BLaER1 treated with 17β-estradiol and CSF1 and Interleukin-3, amounts not matched to agents 10 nM and 100 nM (cell line): Measurements from ENCODE around the gene DLGAP1.

Source experiments
- H3K27ac ChIP-seq, 11 experiments: shearing (Covaris generic); formaldehyde crosslinking; 2 replicates each; pipeline ENCODE4 v1.8.1; 2022
- H3K27me3 ChIP-seq, 11 experiments: shearing (Covaris generic); formaldehyde crosslinking; 2 replicates each; pipeline ENCODE4 v1.8.1; 2022
- H3K36me3 ChIP-seq, 11 experiments: shearing (Covaris generic); formaldehyde crosslinking; 2 replicates each; pipeline ENCODE4 v1.8.1; 2022
- H3K4me1 ChIP-seq, 10 experiments: shearing (Covaris generic); formaldehyde crosslinking; 2 replicates each; pipeline ENCODE4 v1.8.1; 2022
- H3K4me2 ChIP-seq, 11 experiments: shearing (Covaris generic); formaldehyde crosslinking; 2 replicates each; pipeline ENCODE4 v1.8.1; 2022
- H3K4me3 ChIP-seq, 10 experiments: shearing (Covaris generic); formaldehyde crosslinking; 2 replicates each; pipeline ENCODE4 v1.8.1; 2022
- H3K9ac ChIP-seq, 11 experiments: shearing (Covaris generic); formaldehyde crosslinking; 2 replicates each; pipeline ENCODE4 v1.8.1; 2022
- H3K9me3 ChIP-seq, 11 experiments: shearing (Covaris generic); formaldehyde crosslinking; replicated peaks in 1 of 11; 2 replicates each; pipeline ENCODE4 v1.8.1; 2022
- H4K20me1 ChIP-seq, 11 experiments: shearing (Covaris generic); formaldehyde crosslinking; 2 replicates each; pipeline ENCODE4 v1.8.1; 2022
- Cebpa-rat ChIP-seq, 11 experiments: shearing (Covaris generic); IDR thresholded peaks; 2 replicates each; pipeline ENCODE4 v1.8.1; 2022

Gene DLGAP1

GRCh38 chr18:4254840-4255239 lies 200.3 kb downstream of the DLGAP1 start:
- Histone ChIP-seq H3K27me3 (no peaks in the 10 kb centered on the region), H3K9me3 (no peaks in the 10 kb centered on the region)

GRCh38 chr18:4252829-4253228 lies 202.3 kb downstream of the DLGAP1 start:
- Histone ChIP-seq H3K4me2 (no peak overlapping the region), H4K20me1 (no peaks in the 10 kb centered on the region), H3K27me3 (no peaks in the 10 kb centered on the region), H3K4me3 (no peak overlapping the region), H3K36me3 (no peaks in the 10 kb centered on the region), H3K27ac (no peak overlapping the region), H3K4me1 (peaks cover 0 to 11% (median 0%) of the 10 kb centered on the region in 10 experiments; a peak in 6 of 20 replicates), H3K9ac (no peak overlapping the region), H3K9me3 (no peaks in the 10 kb centered on the region)
- no peak for TF ChIP-seq Cebpa-rat (IDR thresholded peaks at IDR 0.05)

More at GRCh38 chr18:4254840-4255239, 200.3 kb downstream of the DLGAP1 start:
- Histone ChIP-seq H3K36me3 (no peaks in the 10 kb centered on the region), H3K9ac (no peak overlapping the region), H3K4me3 (no peak overlapping the region), H3K27ac (no peak overlapping the region), H3K4me2 (no peak overlapping the region), H3K4me1 (no peaks in the 10 kb centered on the region; a peak in 1 of 20 replicates), H4K20me1 (no peaks in the 10 kb centered on the region)
- no peak for TF ChIP-seq Cebpa-rat (IDR thresholded peaks at IDR 0.05)

DNA sequence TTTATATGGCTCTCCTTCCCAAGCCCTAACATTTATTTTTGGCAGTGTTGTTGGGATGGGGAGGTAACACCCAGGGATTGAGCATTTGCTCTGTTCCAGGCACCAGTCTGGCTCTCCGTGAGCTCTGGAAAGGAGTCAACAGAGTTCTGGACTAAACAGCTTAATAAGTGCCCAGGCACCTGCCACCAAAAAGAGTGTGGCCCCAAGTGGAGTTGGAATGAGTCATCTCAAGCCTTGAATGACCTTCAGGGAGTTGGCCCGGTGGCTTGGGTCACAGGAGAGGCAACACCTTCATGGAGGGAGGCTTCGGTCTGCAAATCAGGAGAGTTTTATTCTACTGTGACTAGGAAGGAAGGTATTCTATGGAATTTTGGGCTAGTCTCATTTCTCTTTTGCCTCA lies 203.2 kb downstream of the DLGAP1 start:
- H3K27me3 ChIP-seq, result no peaks in the 10 kb centered on the region
- no peaks in the 10 kb centered on the region for H4K20me1 ChIP-seq
- no peak for TF ChIP-seq Cebpa-rat (IDR thresholded peaks at IDR 0.05)
- no peaks in the 10 kb centered on the region for H3K9me3 ChIP-seq
- H3K27ac ChIP-seq, result no peak overlapping the region
- no peak overlapping the region for H3K4me2 ChIP-seq
- peaks cover 0 to 11% (median 0%) of the 10 kb centered on the region in 10 experiments; a peak in 6 of 20 replicates for H3K4me1 ChIP-seq
- no peak overlapping the region for H3K4me3 ChIP-seq
- H3K36me3 ChIP-seq, result no peaks in the 10 kb centered on the region
- no peak overlapping the region for H3K9ac ChIP-seq

- H3K4me3 ChIP-seq, result no peak overlapping the region
- peaks cover 0 to 11% (median 0%) of the 10 kb centered on the region in 10 experiments; a peak in 6 of 20 replicates for H3K4me1 ChIP-seq
- no peaks in the 10 kb centered on the region for H4K20me1 ChIP-seq
- TF ChIP-seq Cebpa-rat (IDR thresholded peaks at IDR 0.05), result no peak
- H3K36me3 ChIP-seq, result no peaks in the 10 kb centered on the region
- H3K27ac ChIP-seq, result no peak overlapping the region
- no peaks in the 10 kb centered on the region for H3K9me3 ChIP-seq
- no peak overlapping the region for H3K4me2 ChIP-seq
- no peak overlapping the region for H3K9ac ChIP-seq
- H3K27me3 ChIP-seq, result no peaks in the 10 kb centered on the region
These were observed 203.9 kb downstream of the DLGAP1 start for GRCh38 chr18:4251206-4251605.

DNA sequence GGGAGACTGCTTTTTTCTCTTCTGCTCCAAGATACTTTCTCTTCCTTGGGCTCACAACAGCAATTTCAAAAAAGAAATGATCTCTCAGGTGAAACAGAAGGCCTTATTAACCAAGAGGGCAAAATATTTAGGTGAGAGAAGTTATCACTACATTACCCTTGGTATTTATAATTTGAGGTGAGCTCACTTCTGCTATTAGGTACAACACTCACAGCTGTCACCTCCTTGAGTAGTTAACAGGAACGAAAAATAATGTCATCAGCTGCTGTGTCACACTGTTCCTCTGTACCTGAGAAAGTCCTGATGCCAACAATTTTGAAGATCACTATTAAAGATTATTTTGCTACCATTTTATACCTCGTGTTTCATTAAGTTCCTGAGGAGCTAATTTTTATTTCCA lies 205.0 kb downstream of the DLGAP1 start:
- H3K36me3 ChIP-seq, result no peaks in the 10 kb centered on the region
- TF ChIP-seq Cebpa-rat (IDR thresholded peaks at IDR 0.05), result no peak
- H3K4me1 ChIP-seq, result peaks cover 0 to 11% (median 0%) of the 10 kb centered on the region in 10 experiments; a peak in 6 of 20 replicates
- H3K9ac ChIP-seq, result no peak overlapping the region
- no peaks in the 10 kb centered on the region for H4K20me1 ChIP-seq
- H3K4me3 ChIP-seq, result no peak overlapping the region
- H3K9me3 ChIP-seq, result no peaks in the 10 kb centered on the region
- no peak overlapping the region for H3K27ac ChIP-seq
- no peaks in the 10 kb centered on the region for H3K27me3 ChIP-seq
- no peak overlapping the region for H3K4me2 ChIP-seq

DNA sequence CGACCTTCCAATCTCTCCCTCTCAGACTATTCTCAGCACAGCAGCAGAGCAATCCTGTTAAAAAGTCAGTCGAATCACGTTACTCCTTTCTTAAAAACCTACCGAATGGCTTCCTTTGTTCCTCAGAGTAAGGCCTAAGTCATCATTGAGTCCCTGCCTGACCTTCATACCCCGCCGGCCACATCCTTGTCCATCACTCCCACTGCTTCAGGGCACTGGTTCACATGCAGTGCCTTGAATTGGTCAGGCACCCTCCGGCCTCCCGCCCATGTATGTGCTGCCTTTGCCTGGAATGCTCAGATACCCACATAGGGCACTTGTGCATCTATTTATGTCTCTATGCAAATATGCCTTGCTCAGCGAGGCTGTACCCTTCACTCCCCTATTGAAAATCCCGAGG lies 206.4 kb downstream of the DLGAP1 start:
- Histone ChIP-seq H3K27me3 (no peaks in the 10 kb centered on the region), H3K27ac (no peak overlapping the region), H3K4me1 (peaks cover 0 to 11% (median 0%) of the 10 kb centered on the region in 10 experiments; a peak in 6 of 20 replicates), H3K4me3 (no peak overlapping the region), H3K4me2 (peak overlapping the region in 3 of 11 experiments; percentile 5 to 32 (median 17); a peak in 2 of 22 replicates), H3K9ac (no peak overlapping the region), H3K36me3 (no peaks in the 10 kb centered on the region), H4K20me1 (no peaks in the 10 kb centered on the region), H3K9me3 (no peaks in the 10 kb centered on the region)
- no peak for TF ChIP-seq Cebpa-rat (IDR thresholded peaks at IDR 0.05)

GRCh38 chr18:4246374-4246773 lies 208.7 kb downstream of the DLGAP1 start:
- TF ChIP-seq Cebpa-rat (IDR thresholded peaks at IDR 0.05), result no peak
- Histone ChIP-seq H3K4me1 (peaks cover 0 to 11% (median 0%) of the 10 kb centered on the region in 10 experiments; a peak in 6 of 20 replicates), H3K36me3 (no peaks in the 10 kb centered on the region), H3K27ac (no peak overlapping the region), H4K20me1 (no peaks in the 10 kb centered on the region), H3K4me3 (no peak overlapping the region), H3K9me3 (no peaks in the 10 kb centered on the region), H3K4me2 (no peak overlapping the region), H3K9ac (no peak overlapping the region), H3K27me3 (no peaks in the 10 kb centered on the region)

GRCh38 chr18:4245456-4245855 lies 209.7 kb downstream of the DLGAP1 start:
- Histone ChIP-seq H3K4me3 (no peak overlapping the region), H3K36me3 (no peaks in the 10 kb centered on the region), H3K4me1 (peaks cover 0 to 11% (median 0%) of the 10 kb centered on the region in 10 experiments; a peak in 6 of 20 replicates), H3K9me3 (no peaks in the 10 kb centered on the region), H4K20me1 (no peaks in the 10 kb centered on the region), H3K9ac (no peak overlapping the region), H3K4me2 (no peak overlapping the region), H3K27me3 (no peaks in the 10 kb centered on the region), H3K27ac (no peak overlapping the region)
- no peak for TF ChIP-seq Cebpa-rat (IDR thresholded peaks at IDR 0.05)

- Histone ChIP-seq H3K9ac (no peak overlapping the region), H3K27ac (no peak overlapping the region)
- no peak for TF ChIP-seq Cebpa-rat (IDR thresholded peaks at IDR 0.05)
These were observed 212.5 kb downstream of the DLGAP1 start for GRCh38 chr18:4242431-4243161.

DNA sequence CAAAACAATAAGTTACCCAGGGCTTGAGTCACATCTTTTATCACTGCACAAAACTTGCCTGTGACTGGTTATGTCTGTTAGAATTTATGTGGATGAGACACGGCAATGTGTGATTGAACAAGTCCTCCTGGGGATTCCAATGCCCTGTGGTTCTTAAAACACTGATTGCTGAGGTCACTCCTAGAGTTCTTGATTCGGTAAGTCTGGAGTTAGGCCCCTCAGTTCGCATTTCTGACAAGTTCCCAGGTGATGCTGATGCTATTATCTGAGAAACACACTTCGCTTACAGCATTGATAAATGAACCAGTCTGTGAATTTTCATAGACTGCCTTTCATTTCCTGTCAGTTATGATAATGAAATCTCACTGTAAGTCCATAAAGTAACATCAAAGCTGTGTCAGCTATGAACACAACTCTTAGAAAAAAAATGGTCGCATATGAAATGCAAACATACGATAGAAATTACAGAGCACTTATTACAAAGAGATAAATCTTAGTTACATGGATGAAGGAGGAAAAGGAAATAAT lies 214.0 kb downstream of the DLGAP1 start:
- H3K9me3 ChIP-seq, result no peaks in the 10 kb centered on the region
- no peaks in the 10 kb centered on the region for H4K20me1 ChIP-seq
- H3K27ac ChIP-seq, result no peak overlapping the region
- no peaks in the 10 kb centered on the region for H3K4me1 ChIP-seq
- H3K27me3 ChIP-seq, result no peaks in the 10 kb centered on the region
- H3K4me2 ChIP-seq, result no peak overlapping the region
- TF ChIP-seq Cebpa-rat (IDR thresholded peaks at IDR 0.05), result no peak
- H3K9ac ChIP-seq, result no peak overlapping the region
- H3K36me3 ChIP-seq, result no peaks in the 10 kb centered on the region
- no peak overlapping the region for H3K4me3 ChIP-seq

More at GRCh38 chr18:4242431-4243161, 212.5 kb downstream of the DLGAP1 start:
- H4K20me1 ChIP-seq, result no peaks in the 10 kb centered on the region
- no peaks in the 10 kb centered on the region for H3K27me3 ChIP-seq
- H3K36me3 ChIP-seq, result no peaks in the 10 kb centered on the region
- no peak overlapping the region for H3K4me2 ChIP-seq
- H3K4me3 ChIP-seq, result no peak overlapping the region
- no peaks in the 10 kb centered on the region for H3K9me3 ChIP-seq
- H3K4me1 ChIP-seq, result no peaks in the 10 kb centered on the region
